ENCODE data around the gene PRKN.

DNA sequence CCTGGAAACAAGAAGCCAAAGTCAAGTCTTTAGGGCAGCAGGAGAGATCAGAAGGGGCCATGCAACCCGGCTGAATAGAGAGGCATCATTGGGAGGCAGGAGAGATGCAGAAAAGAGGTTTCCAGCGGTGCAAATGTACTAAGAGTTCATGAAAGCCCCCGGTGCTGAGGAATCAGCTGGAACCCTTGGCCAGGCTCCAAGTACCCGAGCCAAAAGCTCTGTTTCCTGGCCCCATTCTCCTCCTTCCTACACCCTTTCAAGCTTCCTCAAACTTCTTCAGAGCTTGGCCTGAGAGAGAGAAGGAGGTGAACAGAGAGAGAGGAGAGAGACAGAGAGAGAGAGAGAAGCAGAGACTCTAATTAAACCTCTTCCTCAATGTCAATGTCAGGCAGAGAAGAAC lies 433.5 kb downstream of the PRKN start:
- TF ChIP-seq, protein P1, sequence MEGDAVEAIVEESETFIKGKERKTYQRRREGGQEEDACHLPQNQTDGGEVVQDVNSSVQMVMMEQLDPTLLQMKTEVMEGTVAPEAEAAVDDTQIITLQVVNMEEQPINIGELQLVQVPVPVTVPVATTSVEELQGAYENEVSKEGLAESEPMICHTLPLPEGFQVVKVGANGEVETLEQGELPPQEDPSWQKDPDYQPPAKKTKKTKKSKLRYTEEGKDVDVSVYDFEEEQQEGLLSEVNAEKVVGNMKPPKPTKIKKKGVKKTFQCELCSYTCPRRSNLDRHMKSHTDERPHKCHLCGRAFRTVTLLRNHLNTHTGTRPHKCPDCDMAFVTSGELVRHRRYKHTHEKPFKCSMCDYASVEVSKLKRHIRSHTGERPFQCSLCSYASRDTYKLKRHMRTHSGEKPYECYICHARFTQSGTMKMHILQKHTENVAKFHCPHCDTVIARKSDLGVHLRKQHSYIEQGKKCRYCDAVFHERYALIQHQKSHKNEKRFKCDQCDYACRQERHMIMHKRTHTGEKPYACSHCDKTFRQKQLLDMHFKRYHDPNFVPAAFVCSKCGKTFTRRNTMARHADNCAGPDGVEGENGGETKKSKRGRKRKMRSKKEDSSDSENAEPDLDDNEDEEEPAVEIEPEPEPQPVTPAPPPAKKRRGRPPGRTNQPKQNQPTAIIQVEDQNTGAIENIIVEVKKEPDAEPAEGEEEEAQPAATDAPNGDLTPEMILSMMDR (IDR thresholded peaks at IDR 0.05; ENCODE audit: insufficient read depth, low read depth, low read length): no peak
- TF ChIP-seq EZH2 (IDR thresholded peaks at IDR 0.05; ENCODE audit: insufficient read depth, low read length): no peak
